ENCODE measurements around the gene MAP3K3.
"Not testable (repeated sequence)": the region's sequence is repeated elsewhere in the genome, so short reads cannot be mapped to it uniquely, and the experiment has no call there.

MAP3K3 gene

GRCh38 chr17:63709110-63709509 lies 86.9 kb downstream of the MAP3K3 start:
- DNase-seq: no peak

GRCh38 chr17:63714550-63715277 lies 92.5 kb downstream of the MAP3K3 start:
- no peak for DNase-seq

- no peak for DNase-seq
These were observed 94.2 kb downstream of the MAP3K3 start for GRCh38 chr17:63716426-63716825.

- DNase-seq: no peak
These were observed 96.8 kb downstream of the MAP3K3 start for GRCh38 chr17:63718988-63719387.

GRCh38 chr17:63720194-63720593 lies 98.0 kb downstream of the MAP3K3 start:
- not testable (repeated sequence) for DNase-seq

- no peak for DNase-seq
These were observed 100.2 kb downstream of the MAP3K3 start for GRCh38 chr17:63722403-63722802.

- no peak for DNase-seq
These were observed 113.5 kb downstream of the MAP3K3 start for GRCh38 chr17:63735691-63736090.

- no peak for DNase-seq
These were observed 118.4 kb downstream of the MAP3K3 start for GRCh38 chr17:63740464-63741142.

GRCh38 chr17:63741143-63741407 lies 118.9 kb downstream of the MAP3K3 start:
- no peak for DNase-seq

GRCh38 chr17:63741408-63742173 lies 119.4 kb downstream of the MAP3K3 start, which contains the start of gene STRADA:
TSS of gene STRADA (minus strand) at chr17:63741799. CDS start at chr17:63728369, 13,430 bp downstream.
- peak; percentile 96 for DNase-seq
